HepG2 (cell line): ENCODE measurements around the gene ZNF22. TPM values are rescaled to one million over a fixed set of nuclear protein-coding genes. Genes with fewer than 3 reads are reported as not detected.

Source experiments
- ARID3A ChIP-seq: IDR thresholded peaks from 2 replicates; pipeline ENCODE4 v1.6.1; 2012; ENCODE audit warnings: low read depth, low read length, improper control_type of control experiment
- BHLHE40 ChIP-seq: IDR thresholded peaks from 2 replicates; pipeline ENCODE4 v1.6.1; 2011; ENCODE audit warnings: low read length, improper control_type of control experiment
- GMEB1 ChIP-seq: sonication (generic); formaldehyde crosslinking; IDR thresholded peaks from 2 replicates; pipeline ENCODE4 v1.5.1; 2020; ENCODE audit warnings: missing genetic modification reagents, mild to moderate bottlenecking, borderline replicate concordance
- KDM5A ChIP-seq: fragments of 200-600 bp; sonication (generic); IDR thresholded peaks from 2 replicates; pipeline ENCODE4 v1.7.0; 2018; ENCODE audit warnings: antibody characterized with exemption, mild to moderate bottlenecking, low read length, borderline replicate concordance
- MAFF ChIP-seq: IDR thresholded peaks from 2 replicates; pipeline ENCODE4 v1.6.1; 2011; ENCODE audit warnings: low read depth, low read length, improper control_type of control experiment
- MLLT10 ChIP-seq: sonication (generic); formaldehyde crosslinking; IDR thresholded peaks from 2 replicates; pipeline ENCODE4 v1.4.0; 2020; ENCODE audit warnings: missing genetic modification reagents
- NBN ChIP-seq: fragments of 450-650 bp; conservative IDR thresholded peaks from 2 replicates; pipeline ENCODE4 v1.6.1; 2017
- PAWR ChIP-seq: sonication (generic); formaldehyde crosslinking; IDR thresholded peaks from 2 replicates; pipeline ENCODE4 v1.4.0; 2020; ENCODE audit warnings: missing genetic modification reagents, mild to moderate bottlenecking, borderline replicate concordance
- PHF8 ChIP-seq: sonication (generic); formaldehyde crosslinking; IDR thresholded peaks from 2 replicates; pipeline ENCODE4 v1.5.0; 2020; ENCODE audit warnings: missing genetic modification reagents
- SALL2 ChIP-seq: sonication (generic); formaldehyde crosslinking; IDR thresholded peaks from 2 replicates; pipeline ENCODE4 v1.8.1; 2023; ENCODE audit warnings: mild to moderate bottlenecking, missing genetic modification reagents, inconsistent platforms
- ZBTB40 ChIP-seq, 2 experiments: fragments of 450-650 bp in 1 of 2; sonication (generic) in 1 of 2; formaldehyde crosslinking in 1 of 2; IDR thresholded peaks; 2 replicates each; pipeline versions ENCODE4 v1.6.1 to v1.8.0; 2016 to 2022; ENCODE audit warnings: antibody characterized with exemption in 1 of 2, mild to moderate bottlenecking in 1 of 2, missing genetic modification reagents in 1 of 2
- ZMYM4 ChIP-seq: sonication (generic); formaldehyde crosslinking; IDR thresholded peaks from 2 replicates; pipeline ENCODE4 v1.8.1; 2023; ENCODE audit warnings: mild to moderate bottlenecking, missing genetic modification reagents
- ZNF607 ChIP-seq: sonication (generic); formaldehyde crosslinking; IDR thresholded peaks from 2 replicates; pipeline ENCODE4 v1.5.1; 2020; ENCODE audit warnings: missing genetic modification reagents, mild to moderate bottlenecking, borderline replicate concordance
- ZNF768 ChIP-seq: sonication (generic); formaldehyde crosslinking; IDR thresholded peaks from 2 replicates; pipeline ENCODE4 v1.4.0; 2020; ENCODE audit warnings: missing genetic modification reagents
- polyA plus RNA-seq, 8 experiments: library from polyadenylated mRNA; depleted of rRNA in 3 of 8; stranded (reverse) in 7 of 8; unstranded in 1 of 8; fragments of >200 nt; fragmentation: Illumina TruSeq in 4 of 8; extraction: Trizol in 4 of 8; gene quantifications; 2 replicates each; pipeline versions ENCODE4 v1.2.1 to v1.2.3, GENCODE V29; 2011 to 2016; ENCODE audit warnings: low read depth in 4 of 8, missing spikeins in 1 of 8, mixed read lengths in 1 of 8; ENCODE audit not compliant: insufficient read depth in 1 of 8
- total RNA-seq, 5 experiments: library from RNA; depleted of rRNA; stranded (reverse); fragments of >200 nt; fragmentation: Illumina TruSeq; extraction: Trizol; gene quantifications; 2 replicates each; pipeline ENCODE4 v1.2.3, GENCODE V29; 2016; ENCODE audit warnings: low read depth in 1 of 5

Gene ZNF22
- total and polyA plus RNA-seq, 2 of the 13 experiments (the other 11 are each of a cell fraction or from before 2014, with no cell fraction given) = 0.40 to 1.3 TPM

GRCh38 chr10:44959247-44960087, 41.3 kb upstream of the ZNF22 start, which contains the start of gene RASSF4 (continued):
- TF ChIP-seq ZMYM4 (CRISPR knock-in tag) (peak; percentile 69; the same call in 1 of the 2 replicates), ZNF768 (CRISPR knock-in tag) (peak; percentile 12; the same call in 1 of the 2 replicates), KDM5A (no peak), MAFF (no peak), ARID3A (no peak), PHF8 (peak; percentile 98), SALL2 (peak; percentile 79; the same call in 1 of the 2 replicates), MLLT10 (CRISPR knock-in tag) (no peak), ZNF607 (CRISPR knock-in tag) (peak; percentile 66; the same call in 1 of the 2 replicates), GMEB1 (CRISPR knock-in tag) (peak; percentile 33; the same call in 1 of the 2 replicates), ZBTB40 (IDR thresholded peaks at IDR 0.05) (no peak), ZBTB40 (CRISPR knock-in tag; IDR thresholded peaks at IDR 0.05) (peak; percentile 69), NBN (no peak), BHLHE40 (peak; percentile 11; the same call in 1 of the 2 replicates), PAWR (CRISPR knock-in tag) (no peak)
